ENCODE data around the gene ASB16. TPM values are rescaled to one million over a fixed set of nuclear protein-coding genes. Genes with fewer than 3 reads are reported as not detected.

Gene ASB16
- total and polyA plus RNA-seq, 9 of the 15 experiments (the other 6 are each of a cell fraction or from before 2014, with no cell fraction given): 0.03 to 0.07 TPM; not detected in 7

- TF ChIP-seq ZNF184 (CRISPR knock-in tag; IDR thresholded peaks at IDR 0.05) (no peak), ZNF133 (CRISPR knock-in tag; IDR thresholded peaks at IDR 0.05) (no peak), ZNF740 (CRISPR knock-in tag; IDR thresholded peaks at IDR 0.05) (no peak; the same call in none of the 2 replicates), ZNF740 (tag; IDR thresholded peaks at IDR 0.05) (no peak), FOS (IDR thresholded peaks at IDR 0.05; ENCODE audit: extremely low read depth, insufficient read length) (no peak), ZFP30 (CRISPR knock-in tag; IDR thresholded peaks at IDR 0.05; ENCODE audit: borderline replicate concordance) (no peak), NR2F6 (CRISPR knock-in tag; IDR thresholded peaks at IDR 0.05) (no peak; the same call in 1 of the 2 replicates), NEUROD1 (IDR thresholded peaks at IDR 0.05; ENCODE audit: borderline replicate concordance, low read depth, low read length, partially characterized antibody) (no peak), ARID1B (IDR thresholded peaks at IDR 0.05) (no peak), TCF15 (CRISPR knock-in tag; IDR thresholded peaks at IDR 0.05) (no peak), TBP (optimal IDR thresholded peaks at IDR 0.05; ENCODE audit: low read depth, low read length) (no peak), MLX (CRISPR knock-in tag; conservative IDR thresholded peaks at IDR 0.05) (no peak), ATF6 (CRISPR knock-in tag; IDR thresholded peaks at IDR 0.05) (no peak), LARP7 (IDR thresholded peaks at IDR 0.05) (no peak), ZNF717 (CRISPR knock-in tag; IDR thresholded peaks at IDR 0.05) (no peak), AFF4 (CRISPR knock-in tag; IDR thresholded peaks at IDR 0.05) (peak; percentile 48; the same call in 1 of the 2 replicates), SMARCB1 (IDR thresholded peaks at IDR 0.05; ENCODE audit: insufficient read length, low read depth) (no peak), MYC (IDR thresholded peaks at IDR 0.05; ENCODE audit: low read depth, low read length) (no peak), MYC (CRISPR knock-in tag; IDR thresholded peaks at IDR 0.05; ENCODE audit: borderline replicate concordance, low read depth) (0 out of 2 replicates have a peak, but pooled peaks have one; percentile 54), RBM15 (IDR thresholded peaks at IDR 0.05; ENCODE audit: insufficient read depth, low read length) (no peak), SMARCA5 (IDR thresholded peaks at IDR 0.05) (no peak)
These were observed 49.9 kb downstream of the ASB16 start (continued) for GRCh38 chr17:44220213-44221083.
